ENCODE data around the gene CPN2. TPM values are rescaled to one million over a fixed set of nuclear protein-coding genes. Genes with fewer than 3 reads are reported as not detected.

The CPN2 gene
- total and polyA plus RNA-seq, 10 of the 15 experiments (the other 5 are each of a cell fraction or from before 2014, with no cell fraction given): not detected

- TF ChIP-seq ATF3 (IDR thresholded peaks at IDR 0.05; ENCODE audit: borderline replicate concordance, extremely low read depth, low read depth, low read length) (no peak), RBBP5 (conservative IDR thresholded peaks at IDR 0.05) (no peak), STAT3 (IDR thresholded peaks at IDR 0.05; ENCODE audit: low read depth, low read length) (no peak), FOXK2 (IDR thresholded peaks at IDR 0.05) (no peak)
Observed at GRCh38 chr3:194330579-194330978, 20.5 kb downstream of the CPN2 start (continued).

DNA sequence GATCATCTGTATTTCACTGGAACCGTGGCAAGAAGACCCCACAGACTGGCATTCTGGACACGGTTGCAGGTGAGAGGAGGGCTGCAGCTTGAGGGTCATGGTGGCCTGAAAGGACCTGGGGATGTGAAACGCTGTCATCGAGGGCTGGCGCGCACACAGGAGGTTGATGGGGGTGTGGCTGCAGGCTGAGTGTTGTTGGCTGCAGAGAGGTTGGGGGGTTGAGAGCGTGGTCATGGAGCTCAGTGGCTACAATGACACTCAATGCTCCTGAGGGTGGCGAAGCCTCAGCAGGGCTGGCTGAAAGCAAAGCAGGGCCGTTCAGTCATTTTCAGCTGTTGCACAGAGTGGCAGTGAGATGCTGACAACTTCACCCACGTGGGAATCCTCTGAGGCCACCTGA lies 21.0 kb downstream of the CPN2 start:
- no peaks in the 10 kb centered on the region for H3K4me1 ChIP-seq (ENCODE audit: control insufficient read depth, insufficient read depth, low read length)
- in situ Hi-C loops (cut with MboI): loop anchor here (5.0 to 10.0 kb wide), 2 partner anchors 262 to 925 kb away; no protein-coding TSS in a partner anchor
- DNase-seq (ENCODE audit: low read depth, low spot score): no peak
- TF ChIP-seq ZNF207 (IDR thresholded peaks at IDR 0.05; ENCODE audit: borderline replicate concordance): no peak
- TF ChIP-seq TBL1XR1 (IDR thresholded peaks at IDR 0.05; ENCODE audit: low read depth, low read length): no peak
- no peak for TF ChIP-seq FOS (IDR thresholded peaks at IDR 0.05; ENCODE audit: borderline replicate concordance, extremely low read depth, insufficient read length)
- TF ChIP-seq POLR2AphosphoS5 (IDR thresholded peaks at IDR 0.05; ENCODE audit: low read length): no peak
- TF ChIP-seq, protein P1, sequence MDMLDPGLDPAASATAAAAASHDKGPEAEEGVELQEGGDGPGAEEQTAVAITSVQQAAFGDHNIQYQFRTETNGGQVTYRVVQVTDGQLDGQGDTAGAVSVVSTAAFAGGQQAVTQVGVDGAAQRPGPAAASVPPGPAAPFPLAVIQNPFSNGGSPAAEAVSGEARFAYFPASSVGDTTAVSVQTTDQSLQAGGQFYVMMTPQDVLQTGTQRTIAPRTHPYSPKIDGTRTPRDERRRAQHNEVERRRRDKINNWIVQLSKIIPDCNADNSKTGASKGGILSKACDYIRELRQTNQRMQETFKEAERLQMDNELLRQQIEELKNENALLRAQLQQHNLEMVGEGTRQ (IDR thresholded peaks at IDR 0.05; ENCODE audit: borderline replicate concordance, low read depth, low read length): no peak
- no peak for TF ChIP-seq KLF5 (IDR thresholded peaks at IDR 0.05; ENCODE audit: partially characterized antibody)
- TF ChIP-seq BMI1 (IDR thresholded peaks at IDR 0.05; ENCODE audit: borderline replicate concordance): no peak
- TF ChIP-seq EED (IDR thresholded peaks at IDR 0.05; ENCODE audit: low read depth): no peak
- no peak for TF ChIP-seq ZNF274 (IDR thresholded peaks at IDR 0.05; ENCODE audit: insufficient read depth, insufficient read length)
- no peak for TF ChIP-seq TCF3 (IDR thresholded peaks at IDR 0.05; ENCODE audit: borderline replicate concordance, insufficient read depth, low read depth, low read length)
- TF ChIP-seq HDAC2 (IDR thresholded peaks at IDR 0.05): no peak
- TF ChIP-seq BACH1 (IDR thresholded peaks at IDR 0.05; ENCODE audit: borderline replicate concordance): no peak
- no peak for TF ChIP-seq IKZF2 (IDR thresholded peaks at IDR 0.05)
- TF ChIP-seq RAD21 (IDR thresholded peaks at IDR 0.05; ENCODE audit: insufficient read depth, low read depth, low read length): no peak
- no peak for TF ChIP-seq JUND (IDR thresholded peaks at IDR 0.05; ENCODE audit: low read depth, low read length)
- TF ChIP-seq PKNOX1 (IDR thresholded peaks at IDR 0.05): no peak
- no peak for TF ChIP-seq BRCA1 (IDR thresholded peaks at IDR 0.05; ENCODE audit: low read depth, low read length)
- no peak for TF ChIP-seq ZBTB33 (IDR thresholded peaks at IDR 0.05)

More for the DNA sequence above, 21.0 kb downstream of the CPN2 start:
- SMC1A ChIA-PET (ENCODE audit: uncharacterized antibody, unreplicated experiment): interaction anchor here (1.4 kb wide), 1 partner anchor 243 kb away, joined by 3 read pairs; no protein-coding TSS in a partner anchor
- POLR2A ChIA-PET: no interaction called here
- RAD21 ChIA-PET (ENCODE audit: unreplicated experiment): no interaction called here
- CTCF ChIA-PET: interaction anchor here (0.8 to 1.9 kb wide), 2 partner anchors 14 to 75 kb away, joined by 5 to 6 read pairs; no protein-coding TSS in a partner anchor
- no peaks in the 10 kb centered on the region for H3K79me2 ChIP-seq (ENCODE audit: control insufficient read depth, insufficient read depth, low read length)
- no peak overlapping the region for H3K9ac ChIP-seq (ENCODE audit: control insufficient read depth, insufficient read depth, low read length)
- no peak overlapping the region for H3K4me3 ChIP-seq
- H3K27me3 ChIP-seq (replicated peaks in 1 of 2; ENCODE audit: control insufficient read depth in 2 of 2, insufficient read depth in 2 of 2, low read length in 1 of 2): peaks cover 0 to 7% of the 10 kb centered on the region in 2 experiments; a peak in 3 of 4 replicates
- no peak overlapping the region for H2AFZ ChIP-seq (ENCODE audit: control insufficient read depth, low read depth, low read length)
- FAIRE-seq: no peak
- H3K36me3 ChIP-seq (ENCODE audit: control insufficient read depth in 2 of 2, insufficient read depth in 2 of 2, low read length in 1 of 2): no peaks in the 10 kb centered on the region
- no peak overlapping the region for H3K27ac ChIP-seq (ENCODE audit: control insufficient read depth, insufficient read depth)
- BruUV-seq (replicated peaks): no TSS peak
- no peak overlapping the region for H3K4me2 ChIP-seq (ENCODE audit: control insufficient read depth, insufficient read depth)
- no peak for ATAC-seq
- H4K20me1 ChIP-seq (ENCODE audit: control insufficient read depth, insufficient read depth): no peaks in the 10 kb centered on the region
- peaks cover 3% of the 10 kb centered on the region; the same call in 2 of the 3 replicates for H3K9me3 ChIP-seq (replicated peaks; ENCODE audit: control insufficient read depth, insufficient read depth, low read length)
- WGBS (ENCODE audit: insufficient coverage, insufficient replicate concordance, low lambda C conversion rate, missing lambda C conversion rate): 43% methylated on average over 10 of the region's 10 CpGs
- intact Hi-C loops (cut with micrococcal nuclease; ENCODE audit: unreplicated experiment): loop anchor here (5.0 to 10.0 kb wide), 2 partner anchors 262 to 935 kb away; no protein-coding TSS in a partner anchor
